ENCODE data around the gene ZNF652.

ZNF652 gene

DNA sequence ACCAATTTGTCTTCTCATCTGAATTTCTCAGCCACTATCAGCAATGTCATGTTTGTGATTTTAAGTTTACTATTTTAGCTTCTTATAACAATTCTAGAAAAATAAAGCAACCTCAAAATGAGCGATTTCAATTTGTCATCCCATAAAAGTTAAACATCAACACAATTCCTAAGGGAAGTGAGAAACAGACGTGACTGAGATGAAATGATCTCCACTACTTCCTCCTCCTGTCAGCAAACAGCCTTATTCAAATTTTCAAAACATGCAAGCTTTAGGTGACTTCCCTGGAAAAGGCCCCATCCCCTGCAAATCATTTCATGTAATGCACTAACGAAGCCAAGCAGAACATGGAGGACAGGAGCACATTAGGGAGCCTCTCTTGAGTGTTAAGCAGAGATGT lies 64.9 kb downstream of the ZNF652 start:
- Histone ChIP-seq H3K4me3 (ENCODE audit: low read length, poor library complexity, severe bottlenecking) (no peak overlapping the region), H3K4me2 (ENCODE audit: low read depth, low read length, poor library complexity, severe bottlenecking) (no peak overlapping the region), H3K9me2 (replicated peaks; ENCODE audit: low read depth, low read length) (no peaks in the 10 kb centered on the region), H3F3A (ENCODE audit: low read depth) (no peaks in the 10 kb centered on the region), H3K79me2 (ENCODE audit: insufficient read depth, low read length) (no peaks in the 10 kb centered on the region), H2AFZ (ENCODE audit: low read length) (no peak overlapping the region), H4K20me1 (ENCODE audit: insufficient read depth, low read length, poor library complexity, severe bottlenecking) (no peaks in the 10 kb centered on the region), H3K27me3 (ENCODE audit: insufficient read depth, low read length, poor library complexity, severe bottlenecking) (no peaks in the 10 kb centered on the region), H3K4me1 (ENCODE audit: insufficient read depth, low read length, poor library complexity, severe bottlenecking) (no peaks in the 10 kb centered on the region), H3K9ac (ENCODE audit: low read depth, low read length, poor library complexity, severe bottlenecking) (no peak overlapping the region), H3K36me3 (ENCODE audit: insufficient read depth, low read length) (peaks cover 12% of the 10 kb centered on the region; the same call in 1 of the 2 replicates), H3K9me3 (ENCODE audit: insufficient read depth, low read depth, low read length) (no peaks in the 10 kb centered on the region)
- TF ChIP-seq, protein P1, sequence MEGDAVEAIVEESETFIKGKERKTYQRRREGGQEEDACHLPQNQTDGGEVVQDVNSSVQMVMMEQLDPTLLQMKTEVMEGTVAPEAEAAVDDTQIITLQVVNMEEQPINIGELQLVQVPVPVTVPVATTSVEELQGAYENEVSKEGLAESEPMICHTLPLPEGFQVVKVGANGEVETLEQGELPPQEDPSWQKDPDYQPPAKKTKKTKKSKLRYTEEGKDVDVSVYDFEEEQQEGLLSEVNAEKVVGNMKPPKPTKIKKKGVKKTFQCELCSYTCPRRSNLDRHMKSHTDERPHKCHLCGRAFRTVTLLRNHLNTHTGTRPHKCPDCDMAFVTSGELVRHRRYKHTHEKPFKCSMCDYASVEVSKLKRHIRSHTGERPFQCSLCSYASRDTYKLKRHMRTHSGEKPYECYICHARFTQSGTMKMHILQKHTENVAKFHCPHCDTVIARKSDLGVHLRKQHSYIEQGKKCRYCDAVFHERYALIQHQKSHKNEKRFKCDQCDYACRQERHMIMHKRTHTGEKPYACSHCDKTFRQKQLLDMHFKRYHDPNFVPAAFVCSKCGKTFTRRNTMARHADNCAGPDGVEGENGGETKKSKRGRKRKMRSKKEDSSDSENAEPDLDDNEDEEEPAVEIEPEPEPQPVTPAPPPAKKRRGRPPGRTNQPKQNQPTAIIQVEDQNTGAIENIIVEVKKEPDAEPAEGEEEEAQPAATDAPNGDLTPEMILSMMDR (conservative IDR thresholded peaks at IDR 0.05; ENCODE audit: low read length), result no peak
- TF ChIP-seq EZH2phosphoT487 (IDR thresholded peaks at IDR 0.05; ENCODE audit: borderline replicate concordance), result no peak

DNA sequence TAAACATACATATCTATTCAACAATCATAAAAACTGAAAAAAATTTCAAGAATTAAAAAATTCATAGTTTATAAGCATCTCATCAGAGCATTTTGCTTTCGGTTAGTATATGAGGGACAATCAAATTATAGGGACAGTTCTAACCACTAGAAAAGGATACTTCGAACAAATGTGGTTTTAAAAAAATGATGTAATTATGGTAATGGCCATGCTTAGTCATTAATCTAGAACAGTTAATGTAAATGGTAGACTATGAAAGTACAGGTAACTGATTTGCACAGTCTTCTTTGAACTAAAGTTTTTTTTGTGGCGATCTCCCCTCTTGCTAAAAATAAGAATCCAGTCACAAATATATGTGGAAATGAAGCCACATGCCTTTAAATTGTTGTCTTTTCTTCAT lies 67.9 kb downstream of the ZNF652 start:
- Histone ChIP-seq H3K4me2 (ENCODE audit: low read depth, low read length, poor library complexity, severe bottlenecking) (no peak overlapping the region), H3K79me2 (ENCODE audit: insufficient read depth, low read length) (no peaks in the 10 kb centered on the region), H3K4me3 (ENCODE audit: low read length, poor library complexity, severe bottlenecking) (no peak overlapping the region), H3K36me3 (ENCODE audit: insufficient read depth, low read length) (peaks cover 12% of the 10 kb centered on the region; the same call in 1 of the 2 replicates), H3K9me3 (ENCODE audit: insufficient read depth, low read depth, low read length) (no peaks in the 10 kb centered on the region), H3K27me3 (ENCODE audit: insufficient read depth, low read length, poor library complexity, severe bottlenecking) (no peaks in the 10 kb centered on the region), H3F3A (ENCODE audit: low read depth) (no peaks in the 10 kb centered on the region), H3K9ac (ENCODE audit: low read depth, low read length, poor library complexity, severe bottlenecking) (no peak overlapping the region), H3K9me2 (replicated peaks; ENCODE audit: low read depth, low read length) (no peaks in the 10 kb centered on the region), H2AFZ (ENCODE audit: low read length) (no peak overlapping the region), H3K4me1 (ENCODE audit: insufficient read depth, low read length, poor library complexity, severe bottlenecking) (peaks cover 2% of the 10 kb centered on the region), H4K20me1 (ENCODE audit: insufficient read depth, low read length, poor library complexity, severe bottlenecking) (no peaks in the 10 kb centered on the region)
- TF ChIP-seq, protein P1 (conservative IDR thresholded peaks at IDR 0.05; ENCODE audit: low read length), result no peak
- no peak for TF ChIP-seq EZH2phosphoT487 (IDR thresholded peaks at IDR 0.05; ENCODE audit: borderline replicate concordance)

DNA sequence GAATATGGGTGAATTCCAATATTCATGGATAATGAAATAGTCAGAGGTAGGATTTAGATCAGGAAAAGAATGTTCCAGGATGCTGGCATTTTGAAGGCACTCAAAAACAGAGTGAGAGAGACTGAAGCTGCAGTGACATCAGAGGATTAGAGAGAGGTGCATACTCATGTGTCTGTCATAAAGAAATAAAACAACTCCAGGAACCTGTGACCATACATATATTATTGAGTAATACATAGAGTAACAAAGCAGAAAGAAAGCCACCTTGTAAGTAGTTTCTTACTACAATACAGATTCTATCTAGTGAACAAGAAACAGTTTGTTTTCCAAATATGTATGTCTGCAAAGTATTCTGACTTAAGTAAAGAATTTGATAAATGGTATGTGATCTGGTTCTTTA lies 69.1 kb downstream of the ZNF652 start:
- Histone ChIP-seq H3K9me3 (ENCODE audit: insufficient read depth, low read depth, low read length) (no peaks in the 10 kb centered on the region), H3K9me2 (replicated peaks; ENCODE audit: low read depth, low read length) (no peaks in the 10 kb centered on the region), H3F3A (ENCODE audit: low read depth) (no peaks in the 10 kb centered on the region), H3K4me2 (ENCODE audit: low read depth, low read length, poor library complexity, severe bottlenecking) (no peak overlapping the region), H3K79me2 (ENCODE audit: insufficient read depth, low read length) (no peaks in the 10 kb centered on the region), H3K4me3 (ENCODE audit: low read length, poor library complexity, severe bottlenecking) (no peak overlapping the region), H4K20me1 (ENCODE audit: insufficient read depth, low read length, poor library complexity, severe bottlenecking) (no peaks in the 10 kb centered on the region), H3K9ac (ENCODE audit: low read depth, low read length, poor library complexity, severe bottlenecking) (no peak overlapping the region), H2AFZ (ENCODE audit: low read length) (no peak overlapping the region), H3K4me1 (ENCODE audit: insufficient read depth, low read length, poor library complexity, severe bottlenecking) (peaks cover 2% of the 10 kb centered on the region), H3K27me3 (ENCODE audit: insufficient read depth, low read length, poor library complexity, severe bottlenecking) (no peaks in the 10 kb centered on the region), H3K36me3 (ENCODE audit: insufficient read depth, low read length) (peaks cover 4% of the 10 kb centered on the region; the same call in 1 of the 2 replicates)
- TF ChIP-seq EZH2phosphoT487 (IDR thresholded peaks at IDR 0.05; ENCODE audit: borderline replicate concordance), result no peak
- TF ChIP-seq, protein P1 (conservative IDR thresholded peaks at IDR 0.05; ENCODE audit: low read length), result no peak

All from Loucy (cell line).